Spinal cord (tissue), 10 donors: ENCODE data around the gene SMTNL2. TPM values are rescaled to one million over a fixed set of nuclear protein-coding genes. Genes with fewer than 3 reads are reported as not detected.
"Not testable (repeated sequence)": the region's sequence is repeated elsewhere in the genome, so short reads cannot be mapped to it uniquely, and the experiment has no call there.

Experiments
- DNase-seq, 6 donors: peaks; one replicate each; pipeline versions ENCODE4 v3.0.0 to v3.0.0-alpha.2; 2013 to 2015; ENCODE audit warnings: low spot score in 6 of 6, low read depth in 4 of 6
- H3K27ac ChIP-seq: one replicate; pipeline ENCODE4 v1.5.1; 2013; ENCODE audit warnings: low read depth, low read length, control low read depth
- H3K27me3 ChIP-seq: one replicate; pipeline ENCODE4 v1.6.1; 2013; ENCODE audit warnings: low read length; ENCODE audit not compliant: control insufficient read depth, insufficient read depth
- H3K36me3 ChIP-seq: one replicate; pipeline ENCODE4 v1.6.1; 2013; ENCODE audit warnings: low read length; ENCODE audit not compliant: control insufficient read depth, insufficient read depth
- H3K4me1 ChIP-seq: one replicate; pipeline ENCODE4 v1.6.1; 2013; ENCODE audit warnings: low read length; ENCODE audit not compliant: control insufficient read depth, insufficient read depth
- H3K4me3 ChIP-seq: one replicate; pipeline ENCODE4 v1.5.1; 2013; ENCODE audit warnings: low read depth, low read length, control low read depth
- H3K9me3 ChIP-seq: one replicate; pipeline ENCODE4 v1.6.1; 2013; ENCODE audit warnings: low read length; ENCODE audit not compliant: control insufficient read depth, insufficient read depth
- WGBS: methylation state at CpG from one replicate; pipeline ENCODE4 v1.1.5; 2013; ENCODE audit warnings: missing lambda C conversion rate; ENCODE audit not compliant: insufficient coverage; 5-methylcytosine and 5-hydroxymethylcytosine counted together
- polyA plus RNA-seq, 2 donors: library from polyadenylated mRNA; unstranded; fragments of 120-200 nt; gene quantifications; one replicate each; pipeline ENCODE4 v1.2.1, GENCODE V29; 2013; ENCODE audit not compliant: insufficient read length in 2 of 2
- total RNA-seq, 2 donors: library from RNA; depleted of rRNA in 1 of 2; stranded (reverse); fragments of 120-200 nt in 1 of 2; fragments of >200 nt in 1 of 2; gene quantifications; one replicate each; pipeline versions ENCODE4 v1.2.3 to v1.2.4, GENCODE V29; 2013 to 2014
- donor health status: healthy.

Gene SMTNL2
- total and polyA plus RNA-seq, 4 donors = 5.1 to 33.9 (median 9.3) TPM

DNA sequence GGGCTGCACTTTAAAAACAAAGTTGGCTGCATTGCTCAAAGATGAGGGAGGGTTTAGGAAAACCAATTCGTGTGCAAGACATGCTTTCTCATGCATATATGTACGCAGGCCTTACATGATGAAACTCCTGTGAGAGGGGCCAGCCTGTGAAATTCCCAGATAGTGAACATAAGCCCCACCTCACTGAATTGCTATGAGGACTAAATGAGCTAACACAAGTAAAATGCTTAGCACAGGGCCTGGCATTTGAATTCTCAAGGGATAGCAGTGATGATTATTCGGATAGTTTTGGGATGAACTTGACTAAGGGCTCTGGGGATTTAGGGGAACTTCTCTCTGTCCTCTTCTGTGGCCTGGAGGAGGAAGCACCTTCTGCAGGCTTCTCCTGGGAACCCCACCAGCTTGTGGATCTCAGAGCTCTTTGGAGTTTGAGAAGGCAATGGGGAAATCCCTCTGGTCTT lies 40.2 kb downstream of the SMTNL2 start:
- not testable (repeated sequence) for H3K9me3 ChIP-seq, H3K27ac ChIP-seq

DNA sequence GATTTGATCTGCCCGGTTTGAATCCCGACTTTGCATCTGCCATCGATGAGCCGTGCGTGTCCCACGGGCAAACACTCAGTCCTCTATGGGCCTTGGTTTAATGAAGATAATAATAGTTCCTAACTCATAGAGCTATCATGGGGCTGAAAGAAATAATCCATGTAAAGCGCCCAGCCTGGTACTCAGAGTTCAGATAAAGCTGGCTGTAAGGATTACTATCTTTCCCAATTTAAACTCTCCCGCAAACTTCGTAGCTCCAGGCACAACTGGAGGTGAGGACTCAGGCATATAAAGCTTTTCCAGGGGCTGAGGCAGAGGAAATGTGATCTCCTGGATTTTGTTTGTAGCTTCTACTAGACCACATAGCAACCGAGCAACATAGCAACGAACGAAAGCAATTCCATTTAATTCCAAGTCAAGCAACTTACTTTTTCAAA lies 40.9 kb downstream of the SMTNL2 start:
- Histone ChIP-seq H3K4me3 (no peak overlapping the region), H3K27me3 (no peaks in the 10 kb centered on the region), H3K9me3 (peaks cover 4% of the 10 kb centered on the region), H3K36me3 (no peaks in the 10 kb centered on the region), H3K4me1 (peaks cover 4% of the 10 kb centered on the region), H3K27ac (no peak overlapping the region)
- 60% methylated on average over 2 of the region's 12 CpGs for WGBS
- DNase-seq = peak in 1 of 6 donors; percentile 21

More for the DNA sequence above, 40.2 kb downstream of the SMTNL2 start:
- not testable (repeated sequence) for H3K27me3 ChIP-seq, H3K36me3 ChIP-seq, H3K4me3 ChIP-seq, DNase-seq, H3K4me1 ChIP-seq
- 83% methylated on average over 3 of the region's 3 CpGs for WGBS

DNA sequence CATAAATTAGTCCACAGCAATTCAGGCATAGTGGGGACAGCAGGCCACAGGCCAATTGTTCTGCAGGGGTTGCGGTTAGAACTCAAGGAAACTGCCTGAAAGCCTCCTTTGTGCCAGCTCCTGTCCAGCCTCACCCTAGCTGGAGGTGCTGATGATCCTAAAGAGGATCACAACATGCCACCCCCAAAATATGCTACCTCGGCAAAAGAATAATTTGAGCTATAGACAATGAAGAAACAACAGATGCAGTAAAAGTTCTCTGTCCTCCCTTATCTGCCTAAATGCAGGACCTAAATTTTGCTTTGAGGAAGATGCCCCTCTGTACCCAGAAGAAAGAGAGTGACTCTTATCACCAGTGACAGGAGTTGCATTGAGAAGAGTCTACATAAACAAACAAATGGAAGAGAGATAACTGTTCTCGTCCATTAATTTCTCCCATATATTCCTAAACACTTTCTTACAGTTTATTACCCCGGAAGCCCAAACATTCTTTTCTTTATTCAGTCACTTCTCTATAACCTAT lies 42.5 kb downstream of the SMTNL2 start:
- peaks cover 4% of the 10 kb centered on the region for H3K4me1 ChIP-seq
- H3K36me3 ChIP-seq = no peaks in the 10 kb centered on the region
- no peak overlapping the region for H3K4me3 ChIP-seq
- no peak overlapping the region for H3K27ac ChIP-seq
- no peaks in the 10 kb centered on the region for H3K27me3 ChIP-seq
- H3K9me3 ChIP-seq = peaks cover 4% of the 10 kb centered on the region
- DNase-seq = no peak
- 33% methylated on average over 1 of the region's 4 CpGs for WGBS

DNA sequence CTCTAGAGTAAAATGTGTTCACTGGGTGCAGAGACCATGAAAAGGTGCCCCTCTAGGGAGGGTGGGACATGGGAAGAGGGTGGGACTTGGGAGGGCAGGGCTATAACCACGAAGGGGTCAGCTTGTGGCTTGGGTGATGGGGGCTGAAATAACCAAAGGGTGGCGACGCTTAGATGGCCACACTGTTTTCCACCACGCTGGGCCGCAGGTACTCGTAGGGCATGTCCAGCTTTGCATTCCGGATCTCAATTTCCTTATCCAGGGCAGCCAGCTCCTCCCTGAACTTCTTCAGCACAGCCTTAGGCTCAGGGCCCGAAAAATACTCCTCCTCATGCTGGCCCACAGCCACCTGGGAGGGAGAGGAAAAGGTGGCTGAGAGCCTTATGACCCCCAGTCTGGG lies 47.1 kb downstream of the SMTNL2 start:
- peaks cover 9% of the 10 kb centered on the region for H3K27me3 ChIP-seq
- DNase-seq = no peak
- peaks cover 6% of the 10 kb centered on the region for H3K4me1 ChIP-seq
- no peaks in the 10 kb centered on the region for H3K9me3 ChIP-seq
- WGBS = 89% methylated on average over 7 of the region's 8 CpGs
- H3K36me3 ChIP-seq = no peaks in the 10 kb centered on the region
- no peak overlapping the region for H3K4me3 ChIP-seq
- no peak overlapping the region for H3K27ac ChIP-seq

- Histone ChIP-seq H3K36me3 (no peaks in the 10 kb centered on the region), H3K27ac (no peak overlapping the region), H3K4me1 (peaks cover 9% of the 10 kb centered on the region), H3K4me3 (no peak overlapping the region), H3K9me3 (no peaks in the 10 kb centered on the region), H3K27me3 (peaks cover 13% of the 10 kb centered on the region)
- no peak for DNase-seq
- WGBS = 79% methylated on average over 17 of the region's 21 CpGs
Measured at GRCh38 chr17:4631836-4632580, 47.7 kb downstream of the SMTNL2 start.

- no peak for DNase-seq
- Histone ChIP-seq H3K27me3 (peaks cover 17% of the 10 kb centered on the region), H3K4me1 (peaks cover 9% of the 10 kb centered on the region), H3K36me3 (no peaks in the 10 kb centered on the region), H3K4me3 (no peak overlapping the region), H3K9me3 (no peaks in the 10 kb centered on the region), H3K27ac (no peak overlapping the region)
- WGBS = 45% methylated on average over 7 of the region's 7 CpGs
Measured at GRCh38 chr17:4632581-4632920, 48.2 kb downstream of the SMTNL2 start.

DNA sequence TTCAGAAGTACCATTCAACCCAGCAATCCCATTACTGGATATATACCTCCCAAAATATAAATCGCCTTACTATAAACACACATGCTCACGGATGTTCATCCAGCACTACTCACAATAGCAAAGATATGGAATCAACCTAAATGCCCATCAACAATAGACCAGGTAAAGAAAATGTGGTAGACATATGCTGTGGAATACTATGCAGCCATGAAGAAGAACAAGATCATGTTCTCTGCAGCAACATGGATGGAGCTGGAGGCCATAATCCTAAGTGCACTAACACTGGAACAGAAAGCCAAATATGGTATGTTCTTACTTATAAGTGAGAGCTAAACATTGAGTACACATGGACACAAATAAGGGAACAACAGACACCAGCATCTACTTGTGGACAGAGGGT lies 49.3 kb downstream of the SMTNL2 start:
- Histone ChIP-seq H3K9me3 (no peaks in the 10 kb centered on the region), H3K36me3 (no peaks in the 10 kb centered on the region), H3K4me3 (no peak overlapping the region), H3K27me3 (peaks cover 19% of the 10 kb centered on the region), H3K4me1 (peaks cover 9% of the 10 kb centered on the region), H3K27ac (no peak overlapping the region)
- WGBS = no CpG with 5 or more reads among the region's 2 CpGs
- DNase-seq = no peak

DNA sequence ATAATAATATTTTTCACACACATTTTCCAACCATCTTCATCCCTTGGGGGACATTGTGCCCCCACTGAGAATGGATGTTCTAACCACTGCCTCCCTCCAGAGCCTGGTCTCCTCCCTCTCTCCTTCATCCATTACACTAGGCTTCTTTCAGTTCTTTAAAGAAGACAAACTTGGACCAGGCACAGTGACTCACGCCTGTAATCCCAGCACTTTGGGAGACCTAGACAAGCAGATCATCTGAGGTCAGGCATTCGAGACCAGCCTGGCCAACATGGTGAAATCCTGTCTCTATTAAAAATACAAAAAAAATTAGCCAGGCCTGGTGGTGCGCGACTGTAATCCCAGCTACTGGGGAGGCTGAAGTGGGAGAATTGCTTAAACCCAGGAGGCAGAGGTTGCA lies 50.6 kb downstream of the SMTNL2 start:
- no peak for DNase-seq
- Histone ChIP-seq H3K27me3 (peaks cover 28% of the 10 kb centered on the region), H3K36me3 (no peaks in the 10 kb centered on the region), H3K27ac (no peak overlapping the region), H3K4me1 (peaks cover 16% of the 10 kb centered on the region), H3K9me3 (no peaks in the 10 kb centered on the region), H3K4me3 (no peak overlapping the region)
- 71% methylated on average over 1 of the region's 4 CpGs for WGBS

DNA sequence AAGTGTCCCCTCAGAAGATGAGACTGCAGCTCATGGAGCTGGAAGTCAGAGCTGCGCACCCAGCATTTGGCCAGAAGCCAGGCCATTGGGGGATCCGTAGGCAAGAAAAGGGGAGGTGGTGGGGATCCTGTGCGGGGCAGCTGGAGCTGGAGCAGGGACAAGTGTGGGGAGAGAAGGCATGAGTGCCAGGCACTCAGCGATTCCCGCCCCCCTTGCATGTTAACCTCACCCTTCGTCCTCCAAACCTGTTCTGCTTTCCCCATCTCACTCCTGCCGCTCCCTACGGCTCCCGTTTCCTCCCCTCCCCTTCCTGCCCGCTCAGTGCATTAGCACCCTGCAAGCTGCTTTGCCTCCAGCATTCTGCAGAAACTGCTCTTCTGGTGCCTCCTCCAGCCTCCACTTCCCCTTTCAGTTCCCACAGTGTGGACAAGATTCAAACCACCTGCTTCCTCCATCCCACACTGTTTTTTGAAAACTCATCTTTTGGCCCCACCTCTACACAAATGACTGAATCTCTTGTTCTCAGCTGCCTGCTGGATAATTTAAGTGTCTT lies 51.6 kb downstream of the SMTNL2 start:
- no peak overlapping the region for H3K4me3 ChIP-seq
- peak in 1 of 6 donors; percentile 14 for DNase-seq
- no peak overlapping the region for H3K27ac ChIP-seq
- no peaks in the 10 kb centered on the region for H3K36me3 ChIP-seq
- no peaks in the 10 kb centered on the region for H3K9me3 ChIP-seq
- H3K4me1 ChIP-seq = peaks cover 16% of the 10 kb centered on the region
- 10% methylated on average over 8 of the region's 10 CpGs for WGBS
- peaks cover 33% of the 10 kb centered on the region for H3K27me3 ChIP-seq
